GM12865 (cell line): ENCODE data around the gene RIN3.

Source experiments
- DNase-seq: peaks from one replicate; pipeline ENCODE4 v3.0.0; 2010; ENCODE audit warnings: low read depth
- H3K4me3 ChIP-seq: 2 replicates; pipeline ENCODE4 v1.5.1; 2011; ENCODE audit warnings: mild to moderate bottlenecking, low read depth, low read length, control low read depth
- TF ChIP-seq, protein P1 (sequence below): IDR thresholded peaks from 2 replicates; pipeline ENCODE4 v1.5.1; 2011; ENCODE audit warnings: low read length, control low read depth, low read depth, inconsistent platforms; ENCODE audit not compliant: insufficient read depth; ENCODE audit errors: missing control alignments

Gene RIN3

DNA sequence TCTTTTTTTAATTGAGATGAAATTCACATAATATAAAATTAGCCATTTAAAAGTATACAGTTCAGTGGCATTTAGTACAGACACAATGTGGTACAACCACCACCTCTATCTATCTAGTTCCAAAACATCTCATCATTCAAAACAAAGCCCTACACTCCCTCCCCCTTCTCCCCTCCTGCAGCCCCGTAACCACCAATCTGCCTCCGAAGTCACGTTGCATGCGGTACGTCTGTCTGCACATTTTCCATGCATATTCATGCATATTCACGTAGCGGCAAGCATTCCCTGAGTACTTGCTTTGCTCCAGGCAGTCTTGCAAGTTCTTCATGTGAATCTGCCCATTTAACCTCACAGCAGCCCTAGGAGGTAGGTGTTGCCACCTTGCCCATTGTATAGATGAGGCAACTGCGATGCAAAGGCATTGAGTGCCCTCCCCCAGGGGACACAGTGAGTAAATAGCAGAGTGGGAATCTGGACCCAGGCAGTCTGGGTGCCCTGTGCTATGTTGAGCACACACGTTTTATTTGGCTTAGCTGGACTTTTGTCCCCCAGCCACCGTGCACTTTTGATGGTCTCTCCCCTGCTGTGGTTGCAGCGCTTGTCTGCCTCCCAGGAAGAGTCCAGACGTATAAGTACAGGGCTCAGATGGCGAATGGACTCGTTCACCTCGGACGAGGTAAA is 43.4 kb downstream of the RIN3 start:
- TF ChIP-seq, protein P1, sequence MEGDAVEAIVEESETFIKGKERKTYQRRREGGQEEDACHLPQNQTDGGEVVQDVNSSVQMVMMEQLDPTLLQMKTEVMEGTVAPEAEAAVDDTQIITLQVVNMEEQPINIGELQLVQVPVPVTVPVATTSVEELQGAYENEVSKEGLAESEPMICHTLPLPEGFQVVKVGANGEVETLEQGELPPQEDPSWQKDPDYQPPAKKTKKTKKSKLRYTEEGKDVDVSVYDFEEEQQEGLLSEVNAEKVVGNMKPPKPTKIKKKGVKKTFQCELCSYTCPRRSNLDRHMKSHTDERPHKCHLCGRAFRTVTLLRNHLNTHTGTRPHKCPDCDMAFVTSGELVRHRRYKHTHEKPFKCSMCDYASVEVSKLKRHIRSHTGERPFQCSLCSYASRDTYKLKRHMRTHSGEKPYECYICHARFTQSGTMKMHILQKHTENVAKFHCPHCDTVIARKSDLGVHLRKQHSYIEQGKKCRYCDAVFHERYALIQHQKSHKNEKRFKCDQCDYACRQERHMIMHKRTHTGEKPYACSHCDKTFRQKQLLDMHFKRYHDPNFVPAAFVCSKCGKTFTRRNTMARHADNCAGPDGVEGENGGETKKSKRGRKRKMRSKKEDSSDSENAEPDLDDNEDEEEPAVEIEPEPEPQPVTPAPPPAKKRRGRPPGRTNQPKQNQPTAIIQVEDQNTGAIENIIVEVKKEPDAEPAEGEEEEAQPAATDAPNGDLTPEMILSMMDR: no peak
- no peak for DNase-seq
- H3K4me3 ChIP-seq: no peak overlapping the region

DNA sequence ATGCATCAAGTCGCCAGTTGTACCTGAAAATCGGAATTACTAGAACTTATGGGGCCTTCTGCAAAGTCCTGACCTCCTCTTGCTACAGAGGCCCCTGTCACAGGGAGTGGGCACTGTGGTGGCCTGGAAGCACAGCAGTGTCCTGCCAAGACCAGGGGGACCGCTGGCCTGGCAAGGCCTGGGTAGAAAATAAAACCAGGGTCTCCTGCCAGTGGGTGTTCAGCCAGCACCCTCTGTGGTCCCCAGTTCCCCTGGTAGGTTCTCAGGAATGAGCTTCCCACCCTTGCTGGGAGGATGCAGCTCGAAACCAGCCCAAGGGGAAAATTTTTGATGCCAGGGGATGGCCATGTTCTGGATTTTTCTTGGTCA is 43.9 kb downstream of the RIN3 start:
- no peak for DNase-seq
- no peak overlapping the region for H3K4me3 ChIP-seq
- TF ChIP-seq, protein P1: no peak

DNA sequence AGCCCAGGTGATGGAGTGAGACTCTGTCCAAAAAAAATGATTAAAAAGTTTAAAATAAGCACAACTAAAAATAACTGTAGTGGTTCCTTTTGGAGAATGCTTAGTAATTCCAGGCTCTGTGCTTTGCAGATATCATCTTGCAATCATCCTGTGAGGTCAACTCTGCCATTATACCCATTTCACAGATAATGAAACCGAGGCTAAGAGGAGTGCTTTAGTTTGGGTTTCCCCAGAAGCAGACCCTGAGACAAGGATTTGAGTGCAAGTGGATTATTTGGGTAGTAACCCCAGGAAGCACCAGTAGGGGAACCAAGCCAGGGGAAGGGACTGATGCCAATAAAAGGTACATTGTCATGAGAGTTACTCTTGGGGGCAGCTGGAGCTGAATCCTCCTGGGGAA is 44.7 kb downstream of the RIN3 start:
- peak; percentile 54 for DNase-seq
- TF ChIP-seq, protein P1: peak; percentile 12
- no peak overlapping the region for H3K4me3 ChIP-seq

DNA sequence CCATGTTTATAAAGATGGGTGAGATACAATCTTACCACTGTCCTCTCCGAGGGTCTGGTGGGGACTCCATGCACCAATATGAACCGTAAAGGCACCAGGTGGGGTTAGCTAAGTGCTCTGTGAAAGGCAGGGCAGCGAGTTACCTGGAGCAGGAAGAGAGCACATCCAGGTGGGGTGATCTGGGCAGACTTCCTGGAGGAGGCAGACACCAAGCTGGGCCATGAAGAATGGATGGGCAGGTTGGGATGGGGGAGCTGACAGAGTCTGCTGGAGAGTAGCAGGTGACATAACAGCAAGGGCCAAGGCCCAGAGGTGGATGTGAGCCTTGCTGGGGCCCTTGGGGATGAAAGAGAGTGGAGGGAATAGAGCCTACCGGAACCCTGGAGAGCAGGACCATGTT is 45.9 kb downstream of the RIN3 start:
- no peak for DNase-seq
- H3K4me3 ChIP-seq: no peak overlapping the region
- TF ChIP-seq, protein P1: no peak

DNA sequence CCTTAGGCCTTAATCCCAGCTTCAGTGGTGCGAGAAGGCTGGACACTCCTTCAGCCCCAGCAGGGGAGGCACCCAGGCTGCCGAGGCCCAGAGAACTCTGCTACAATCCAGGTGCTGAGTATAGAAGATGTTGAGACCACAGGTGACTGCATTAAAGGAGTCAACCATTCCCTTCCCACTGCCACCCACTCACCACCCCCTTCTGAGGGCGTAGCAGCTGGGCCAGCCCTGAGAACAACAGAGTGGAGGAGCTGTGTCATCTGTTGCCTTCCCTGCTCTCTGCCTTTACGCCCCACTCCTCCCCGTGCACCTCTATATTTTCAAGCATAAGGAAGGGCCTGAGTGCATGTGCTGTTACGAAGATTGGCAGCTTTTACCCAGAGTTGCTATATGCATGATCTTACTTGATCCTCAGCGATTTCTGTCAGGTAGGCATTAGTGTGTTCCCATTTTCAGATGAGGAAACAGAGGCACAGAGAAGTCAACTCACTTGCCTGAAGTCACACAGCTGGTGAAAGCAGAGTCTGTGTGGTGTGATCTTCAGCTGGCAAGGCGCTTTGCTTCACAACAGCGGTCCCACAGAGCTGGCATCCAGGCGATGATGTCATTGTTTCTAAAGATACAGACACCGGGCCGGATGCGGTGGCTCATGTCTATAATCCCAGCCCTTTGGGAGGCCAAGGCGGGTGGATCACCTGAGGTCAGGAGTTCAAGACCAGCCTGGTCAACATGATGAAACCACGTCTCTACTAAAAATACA is 46.7 kb downstream of the RIN3 start:
- no peak for DNase-seq
- H3K4me3 ChIP-seq: no peak overlapping the region
- TF ChIP-seq, protein P1: no peak

DNA sequence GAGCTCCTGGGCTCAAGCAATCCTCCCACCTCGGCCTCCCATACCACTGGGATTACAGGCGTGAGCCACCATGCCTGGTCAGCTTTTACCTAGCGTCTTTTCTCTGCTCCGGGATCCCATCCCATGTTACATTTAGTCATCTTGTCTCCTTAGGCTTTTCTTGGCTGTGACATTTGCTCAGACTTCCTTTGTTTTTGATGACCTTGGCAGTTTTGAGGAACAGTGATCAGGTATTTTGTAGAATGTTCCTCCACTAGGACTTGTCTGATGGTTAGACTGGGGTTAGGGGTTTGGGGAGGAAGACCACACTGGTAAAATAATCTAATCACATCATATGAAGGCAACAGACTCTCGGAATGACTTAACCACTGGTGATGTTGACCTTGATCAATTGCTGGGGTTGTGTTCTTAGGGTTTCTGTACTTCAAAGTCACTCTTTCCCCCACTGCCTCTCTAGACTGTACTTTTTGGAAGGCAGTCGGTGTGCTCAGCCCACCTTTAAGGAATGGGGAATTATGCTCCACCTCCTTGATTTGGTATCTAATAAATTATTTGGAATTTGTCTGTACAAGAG is 48.4 kb downstream of the RIN3 start:
- TF ChIP-seq, protein P1: no peak
- no peak overlapping the region for H3K4me3 ChIP-seq
- no peak for DNase-seq
